Smooth muscle cell (in vitro differentiated cells): ENCODE measurements around the gene TFCP2. TPM values are rescaled to one million over a fixed set of nuclear protein-coding genes. Genes with fewer than 3 reads are reported as not detected.
"Not testable (repeated sequence)": the region's sequence is repeated elsewhere in the genome, so short reads cannot be mapped to it uniquely, and the experiment has no call there.

Experiments used
- DNase-seq: peaks from one replicate; lab custom pipeline; 2025; ENCODE audit not compliant: unreplicated experiment; lab: John Stamatoyannopoulos, UW
- H2AFZ ChIP-seq: fragments of 200-600 bp; sonication (generic); 2 replicates; pipeline ENCODE4 v1.6.0; 2016; ENCODE audit warnings: antibody characterized with exemption, low read depth, mild to moderate bottlenecking
- H3F3A ChIP-seq: fragments of 200-600 bp; sonication (generic); 2 replicates; pipeline ENCODE4 v1.6.0; 2017; ENCODE audit warnings: antibody characterized with exemption, low read depth
- H3K27ac ChIP-seq: fragments of 200-600 bp; sonication (generic); 2 replicates; pipeline ENCODE4 v1.5.1; 2016; ENCODE audit warnings: low read depth, mild to moderate bottlenecking
- H3K27me3 ChIP-seq: fragments of 200-600 bp; sonication (generic); 2 replicates; pipeline ENCODE4 v1.6.1; 2016; ENCODE audit warnings: low read depth, mild to moderate bottlenecking
- H3K36me3 ChIP-seq: fragments of 200-600 bp; sonication (generic); 2 replicates; pipeline ENCODE4 v1.5.1; 2016; ENCODE audit warnings: low read depth
- H3K4me1 ChIP-seq: fragments of 200-600 bp; sonication (generic); 2 replicates; pipeline ENCODE4 v1.5.1; 2016; ENCODE audit warnings: low read depth
- H3K4me2 ChIP-seq: fragments of 200-600 bp; sonication (generic); 2 replicates; pipeline ENCODE4 v1.6.0; 2016; ENCODE audit warnings: mild to moderate bottlenecking
- H3K4me3 ChIP-seq: fragments of 200-600 bp; sonication (generic); 2 replicates; pipeline ENCODE4 v1.5.1; 2016; ENCODE audit warnings: mild to moderate bottlenecking
- H3K79me2 ChIP-seq: fragments of 200-600 bp; sonication (generic); 2 replicates; pipeline ENCODE4 v1.6.0; 2016; ENCODE audit warnings: low read depth, mild to moderate bottlenecking
- H3K9ac ChIP-seq: fragments of 200-600 bp; sonication (generic); 2 replicates; pipeline ENCODE4 v1.6.0; 2016; ENCODE audit warnings: low read depth
- H3K9me3 ChIP-seq: fragments of 200-600 bp; sonication (generic); replicated peaks from 2 replicates; pipeline ENCODE4 v1.5.1; 2016; ENCODE audit warnings: low read depth
- H4K20me1 ChIP-seq: fragments of 200-600 bp; sonication (generic); 2 replicates; pipeline ENCODE4 v1.6.0; 2016; ENCODE audit warnings: low read depth
- WGBS: methylation state at CpG from one replicate; pipeline ENCODE4 v1.1.7; 2016; ENCODE audit warnings: low lambda C conversion rate; 5-methylcytosine and 5-hydroxymethylcytosine counted together
- polyA plus RNA-seq: library from polyadenylated mRNA; unstranded; fragments of >200 nt; fragmentation: Nextera tagmentation; extraction: Ambion mirVana; gene quantifications from 2 replicates; pipeline ENCODE4 v1.2.1, GENCODE V29; 2016
- total RNA-seq: library from RNA; depleted of rRNA; stranded (reverse); fragments of >200 nt; gene quantifications from 2 replicates; pipeline ENCODE4 v1.2.3, GENCODE V29; 2014
- TF ChIP-seq, protein P1 (sequence below): fragments of 200-600 bp; sonication (generic); IDR thresholded peaks from 2 replicates; pipeline ENCODE4 v1.5.1; 2017; ENCODE audit warnings: borderline replicate concordance, mild to moderate bottlenecking, antibody characterized with exemption; ENCODE audit not compliant: insufficient read depth, poor library complexity, severe bottlenecking

TFCP2 gene, protein sequence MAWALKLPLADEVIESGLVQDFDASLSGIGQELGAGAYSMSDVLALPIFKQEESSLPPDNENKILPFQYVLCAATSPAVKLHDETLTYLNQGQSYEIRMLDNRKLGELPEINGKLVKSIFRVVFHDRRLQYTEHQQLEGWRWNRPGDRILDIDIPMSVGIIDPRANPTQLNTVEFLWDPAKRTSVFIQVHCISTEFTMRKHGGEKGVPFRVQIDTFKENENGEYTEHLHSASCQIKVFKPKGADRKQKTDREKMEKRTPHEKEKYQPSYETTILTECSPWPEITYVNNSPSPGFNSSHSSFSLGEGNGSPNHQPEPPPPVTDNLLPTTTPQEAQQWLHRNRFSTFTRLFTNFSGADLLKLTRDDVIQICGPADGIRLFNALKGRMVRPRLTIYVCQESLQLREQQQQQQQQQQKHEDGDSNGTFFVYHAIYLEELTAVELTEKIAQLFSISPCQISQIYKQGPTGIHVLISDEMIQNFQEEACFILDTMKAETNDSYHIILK
- 12.4 and 13.4 TPM in 2 replicates for total RNA-seq
- polyA plus RNA-seq: 8.8 and 16.2 TPM in 2 replicates

- H3K4me1 ChIP-seq: peaks cover 4% of the 10 kb centered on the region
- no peaks in the 10 kb centered on the region for H3K9me3 ChIP-seq
These were observed at the start of gene TFCP2 for GRCh38 chr12:51172515-51173431. TFCP2 (minus strand) TSS chr12:51173135; CDS start chr12:51172422, 713 bp downstream.

DNA sequence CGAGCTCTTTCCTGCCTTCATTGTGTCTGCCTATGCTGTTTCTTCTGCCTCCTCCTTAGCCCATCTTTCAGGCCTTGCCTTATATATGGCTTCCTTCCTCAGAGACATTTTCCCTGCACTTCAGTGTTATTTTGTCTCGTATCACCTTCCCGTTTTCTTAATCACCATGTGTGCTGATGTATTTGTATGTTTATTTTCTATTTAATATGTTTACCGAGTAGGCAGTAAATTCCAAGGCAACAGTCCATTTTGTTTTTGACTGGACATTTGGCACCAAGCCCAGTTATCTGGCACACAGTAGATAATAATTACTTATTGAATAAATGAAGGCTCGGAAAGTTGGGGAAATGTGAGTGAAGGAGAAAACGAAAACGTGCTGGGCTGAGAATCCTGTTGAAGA lies 49.5 kb upstream of the TFCP2 start:
- WGBS: 83% methylated on average over 7 of the region's 7 CpGs
- Histone ChIP-seq H4K20me1 (no peaks in the 10 kb centered on the region), H2AFZ (no peak overlapping the region), H3K36me3 (no peaks in the 10 kb centered on the region), H3K4me3 (no peak overlapping the region), H3K27ac (no peak overlapping the region), H3K4me1 (no peaks in the 10 kb centered on the region), H3K27me3 (no peaks in the 10 kb centered on the region), H3K4me2 (no peak overlapping the region), H3K9me3 (no peaks in the 10 kb centered on the region), H3K79me2 (peaks cover 3% of the 10 kb centered on the region), H3F3A (no peaks in the 10 kb centered on the region), H3K9ac (no peak overlapping the region)
- no peak for DNase-seq
- TF ChIP-seq, protein P1, sequence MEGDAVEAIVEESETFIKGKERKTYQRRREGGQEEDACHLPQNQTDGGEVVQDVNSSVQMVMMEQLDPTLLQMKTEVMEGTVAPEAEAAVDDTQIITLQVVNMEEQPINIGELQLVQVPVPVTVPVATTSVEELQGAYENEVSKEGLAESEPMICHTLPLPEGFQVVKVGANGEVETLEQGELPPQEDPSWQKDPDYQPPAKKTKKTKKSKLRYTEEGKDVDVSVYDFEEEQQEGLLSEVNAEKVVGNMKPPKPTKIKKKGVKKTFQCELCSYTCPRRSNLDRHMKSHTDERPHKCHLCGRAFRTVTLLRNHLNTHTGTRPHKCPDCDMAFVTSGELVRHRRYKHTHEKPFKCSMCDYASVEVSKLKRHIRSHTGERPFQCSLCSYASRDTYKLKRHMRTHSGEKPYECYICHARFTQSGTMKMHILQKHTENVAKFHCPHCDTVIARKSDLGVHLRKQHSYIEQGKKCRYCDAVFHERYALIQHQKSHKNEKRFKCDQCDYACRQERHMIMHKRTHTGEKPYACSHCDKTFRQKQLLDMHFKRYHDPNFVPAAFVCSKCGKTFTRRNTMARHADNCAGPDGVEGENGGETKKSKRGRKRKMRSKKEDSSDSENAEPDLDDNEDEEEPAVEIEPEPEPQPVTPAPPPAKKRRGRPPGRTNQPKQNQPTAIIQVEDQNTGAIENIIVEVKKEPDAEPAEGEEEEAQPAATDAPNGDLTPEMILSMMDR: no peak

More at GRCh38 chr12:51172515-51173431, at the start of gene TFCP2:
- Histone ChIP-seq H3K27ac (peak within 1 kb of the TSS; percentile 98), H3K4me2 (peak within 1 kb of the TSS; percentile 89), H3F3A (no peaks in the 10 kb centered on the region), H3K4me3 (peak within 1 kb of the TSS; percentile 77), H4K20me1 (peaks cover 23% of the 10 kb centered on the region), H3K9ac (peak within 1 kb of the TSS; percentile 98), H3K27me3 (no peaks in the 10 kb centered on the region), H3K36me3 (no peaks in the 10 kb centered on the region), H2AFZ (peak within 1 kb of the TSS; percentile 84), H3K79me2 (peaks cover 42% of the 10 kb centered on the region)
- TF ChIP-seq, protein P1: no peak
- 2% methylated on average over 58 of the region's 58 CpGs for WGBS
- peak; percentile 95 for DNase-seq

DNA sequence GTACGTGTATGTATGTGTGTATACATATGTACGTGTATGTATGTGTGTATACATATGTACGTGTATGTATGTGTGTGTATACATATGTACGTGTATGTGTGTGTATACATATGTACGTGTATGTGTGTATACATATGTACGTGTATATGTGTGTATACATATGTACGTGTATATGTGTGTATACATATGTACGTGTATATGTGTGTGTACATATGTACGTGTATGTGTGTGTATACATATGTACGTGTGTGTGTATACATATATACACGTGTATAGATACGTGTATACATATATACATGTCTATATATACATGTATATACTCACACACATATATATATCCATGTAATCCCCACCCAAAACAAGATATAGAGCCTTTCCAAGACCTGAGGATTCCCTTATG lies 46.9 kb upstream of the TFCP2 start:
- H3K4me2 ChIP-seq, H3K4me3 ChIP-seq, H2AFZ ChIP-seq, H3K9me3 ChIP-seq, H3K4me1 ChIP-seq, H3K27me3 ChIP-seq, H3K36me3 ChIP-seq, H3K9ac ChIP-seq, H3F3A ChIP-seq, H4K20me1 ChIP-seq, DNase-seq, H3K27ac ChIP-seq: not testable (repeated sequence)
- 90% methylated on average over 12 of the region's 12 CpGs for WGBS
- H3K79me2 ChIP-seq: peaks cover 13% of the 10 kb centered on the region

- H3K4me1 ChIP-seq: no peaks in the 10 kb centered on the region
- no peak for DNase-seq
- no peak overlapping the region for H3K9ac ChIP-seq
- peak overlapping the region; percentile 99 for H3K4me3 ChIP-seq
- H3K36me3 ChIP-seq: no peaks in the 10 kb centered on the region
- H3K4me2 ChIP-seq: peak overlapping the region; percentile 84
- peaks cover 5% of the 10 kb centered on the region for H3F3A ChIP-seq
- H3K79me2 ChIP-seq: peaks cover 13% of the 10 kb centered on the region
- H4K20me1 ChIP-seq: no peaks in the 10 kb centered on the region
- H3K27ac ChIP-seq: no peak overlapping the region
- TF ChIP-seq, protein P1: no peak
- 83% methylated on average over 5 of the region's 5 CpGs for WGBS
- no peak overlapping the region for H2AFZ ChIP-seq
- H3K9me3 ChIP-seq: no peaks in the 10 kb centered on the region
- H3K27me3 ChIP-seq: no peaks in the 10 kb centered on the region
These were observed 46.4 kb upstream of the TFCP2 start for GRCh38 chr12:51219322-51219721.
